Measurements from ENCODE around the gene MMEL1. TPM values are rescaled to one million over a fixed set of nuclear protein-coding genes. Genes with fewer than 3 reads are reported as not detected.
A peak's percentile ranks its signal among the peaks of the same experiment; 100 is the strongest.

Gene MMEL1
- total and polyA plus RNA-seq, 4 experiments from 2014 or later: 0.67 to 8.1 (median 3.2) TPM

DNA sequence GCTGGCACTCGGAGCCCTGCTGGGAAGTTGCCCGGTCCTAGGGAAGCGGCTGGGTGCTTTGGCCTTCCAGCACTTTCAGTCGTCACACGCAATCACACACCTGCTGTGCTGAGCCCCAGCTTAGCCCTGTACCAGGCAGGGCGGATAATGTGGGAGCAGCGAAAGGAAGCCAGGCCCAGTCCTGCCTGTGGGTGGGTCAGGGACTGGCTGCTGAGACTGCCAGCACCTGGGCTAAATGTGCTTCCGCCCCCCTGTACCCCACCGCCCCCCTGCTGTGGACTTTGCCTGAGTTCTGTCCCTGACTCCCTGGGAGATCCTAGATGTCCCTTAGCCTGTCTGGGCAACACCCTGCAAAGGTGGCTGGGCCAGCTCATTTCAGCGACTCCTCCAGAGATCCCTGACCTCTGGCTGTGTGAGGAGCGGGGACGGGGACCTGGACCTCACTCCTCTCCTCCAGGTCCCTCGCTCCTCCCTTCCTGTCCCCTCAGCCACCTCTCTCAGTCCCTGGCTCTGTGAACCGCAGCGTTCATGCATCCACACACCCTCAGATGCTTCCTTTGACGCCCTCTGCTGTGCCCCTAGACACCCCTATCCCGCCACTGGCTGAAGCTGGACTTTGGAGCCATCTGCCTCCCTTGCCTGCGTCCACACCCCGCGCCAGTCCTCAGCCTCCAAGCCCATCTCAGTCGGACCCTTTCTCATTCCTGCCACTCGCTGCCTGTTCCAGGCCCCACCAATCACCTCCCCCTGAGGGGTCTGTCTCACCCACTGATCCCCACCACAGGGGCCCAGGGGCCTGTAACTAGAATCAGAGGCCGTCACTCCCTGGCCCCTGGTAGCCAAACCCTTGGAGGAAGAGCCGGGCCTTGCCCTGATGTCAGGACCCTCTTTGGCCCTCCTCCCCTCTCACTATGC, 1.4 kb downstream of the MMEL1 start:
- Histone ChIP-seq H3K27ac (ENCODE audit: low read depth, low read length) (no peak overlapping the region), H3K9me3 (ENCODE audit: control insufficient read depth in 1 of 2, low read length in 2 of 2) (no peaks in the 10 kb centered on the region), H3K36me3 (ENCODE audit: insufficient read depth, low read length) (no peaks in the 10 kb centered on the region), H3K27me3 (ENCODE audit: insufficient read depth, low read length) (peaks cover 9% of the 10 kb centered on the region), H3K4me1 (ENCODE audit: insufficient read depth, low read length) (no peaks in the 10 kb centered on the region), H3K4me3 (ENCODE audit: low read length in 2 of 2) (no peak overlapping the region)
- intact Hi-C loops (cut with micrococcal nuclease): no loop called here
- Mint-ChIP-seq H3K27me3 (peaks cover 10 to 21% of the 10 kb centered on the region in 2 donors), H3K9me3 (peaks cover 0 to 5% (median 0%) of the 10 kb centered on the region in 8 donors), H3K4me3 (peak overlapping the region in 1 of 8 donors; percentile 20), H3K27ac (no peak overlapping the region), H3K36me3 (no peaks in the 10 kb centered on the region), H3K4me1 (peaks cover 2 to 8% (median 3%) of the 10 kb centered on the region in 4 donors)
- no peak for DNase-seq
- ChIA-PET POLR2A (ENCODE audit: partially characterized antibody) (no interaction called here), CTCF (ENCODE audit: partially characterized antibody) (no interaction called here)

GRCh38 chr1:2630498-2631135, 2.2 kb downstream of the MMEL1 start:
- CTCF ChIA-PET (ENCODE audit: partially characterized antibody): no interaction called here
- peak overlapping the region in 1 of 8 donors; percentile 40 for H3K4me3 Mint-ChIP-seq
- peaks cover 16 to 29% of the 10 kb centered on the region in 2 donors for H3K27me3 Mint-ChIP-seq

DNA sequence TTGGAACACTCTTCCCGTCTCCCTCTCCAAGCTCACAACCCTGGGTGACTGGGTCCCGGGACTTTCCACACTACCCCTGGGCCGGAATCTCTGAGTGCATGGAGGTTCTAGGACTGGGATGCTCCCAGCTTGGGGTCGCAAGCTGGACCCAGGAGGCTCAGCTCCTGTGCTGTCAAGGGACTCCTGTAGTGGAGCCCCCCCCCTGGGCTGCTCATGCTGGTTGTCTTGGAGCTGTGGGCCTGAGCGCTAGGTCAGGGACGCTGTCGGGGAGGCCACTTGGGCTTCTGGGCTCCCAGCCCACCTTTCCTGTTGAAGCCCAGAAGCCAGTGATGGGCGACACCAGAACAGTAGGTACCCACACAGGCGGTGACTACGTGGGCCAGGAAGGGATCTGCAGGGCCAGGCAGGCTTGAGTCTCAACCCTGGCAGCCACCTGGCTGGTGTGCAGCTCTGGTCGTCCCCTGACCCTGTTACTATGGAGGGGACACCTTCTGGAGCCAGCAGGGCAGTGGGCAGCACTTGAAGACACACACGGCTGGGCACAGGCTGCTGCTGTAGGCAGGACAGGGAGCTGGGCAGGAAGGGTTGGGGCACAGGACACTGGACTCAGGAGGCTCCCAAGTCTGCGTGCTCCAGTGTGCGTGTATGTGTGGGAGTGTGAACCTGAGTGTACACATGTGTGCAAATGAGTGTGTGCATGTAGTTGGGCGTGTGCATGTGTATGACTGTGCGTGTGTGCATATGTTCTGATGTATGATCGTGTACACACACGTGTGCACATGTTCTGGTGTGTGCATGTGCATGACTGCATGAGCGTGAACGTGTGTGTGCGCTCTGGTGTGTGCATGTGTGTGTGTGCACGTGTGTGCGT, 3.0 kb downstream of the MMEL1 start:
- POLR2A ChIA-PET (ENCODE audit: partially characterized antibody): no interaction called here
- Mint-ChIP-seq H3K36me3 (no peaks in the 10 kb centered on the region), H3K9me3 (peaks cover 0 to 5% (median under 1%) of the 10 kb centered on the region in 8 donors), H3K4me1 (peaks cover 0 to 8% (median 3%) of the 10 kb centered on the region in 4 donors), H3K27ac (peak overlapping the region in 2 of 7 donors; percentile 59 to 60), H3K27me3 (peaks cover 18 to 30% of the 10 kb centered on the region in 2 donors), H3K4me3 (peak overlapping the region in 3 of 8 donors; percentile 25 to 45 (median 36))
- Histone ChIP-seq H3K27me3 (ENCODE audit: insufficient read depth, low read length) (peaks cover 9% of the 10 kb centered on the region), H3K36me3 (ENCODE audit: insufficient read depth, low read length) (no peaks in the 10 kb centered on the region), H3K4me3 (ENCODE audit: low read length in 2 of 2) (no peak overlapping the region), H3K9me3 (ENCODE audit: control insufficient read depth in 1 of 2, low read length in 2 of 2) (no peaks in the 10 kb centered on the region), H3K4me1 (ENCODE audit: insufficient read depth, low read length) (no peaks in the 10 kb centered on the region), H3K27ac (ENCODE audit: low read depth, low read length) (no peak overlapping the region)
- intact Hi-C loops (cut with micrococcal nuclease): no loop called here
- no peak for DNase-seq
- CTCF ChIA-PET (ENCODE audit: partially characterized antibody): no interaction called here

More at GRCh38 chr1:2630498-2631135, 2.2 kb downstream of the MMEL1 start:
- intact Hi-C loops (cut with micrococcal nuclease): no loop called here
- H3K27ac Mint-ChIP-seq: peak overlapping the region in 2 of 7 donors; percentile 59 to 67
- Histone ChIP-seq H3K36me3 (ENCODE audit: insufficient read depth, low read length) (no peaks in the 10 kb centered on the region), H3K4me1 (ENCODE audit: insufficient read depth, low read length) (no peaks in the 10 kb centered on the region), H3K27me3 (ENCODE audit: insufficient read depth, low read length) (peaks cover 9% of the 10 kb centered on the region), H3K9me3 (ENCODE audit: control insufficient read depth in 1 of 2, low read length in 2 of 2) (no peaks in the 10 kb centered on the region), H3K27ac (ENCODE audit: low read depth, low read length) (no peak overlapping the region), H3K4me3 (ENCODE audit: low read length in 2 of 2) (no peak overlapping the region)
- POLR2A ChIA-PET (ENCODE audit: partially characterized antibody): no interaction called here
- DNase-seq: no peak
- peaks cover 0 to 5% (median under 1%) of the 10 kb centered on the region in 8 donors for H3K9me3 Mint-ChIP-seq
- no peaks in the 10 kb centered on the region for H3K36me3 Mint-ChIP-seq
- peaks cover 0 to 8% (median 3%) of the 10 kb centered on the region in 4 donors for H3K4me1 Mint-ChIP-seq

GRCh38 chr1:2628933-2629626, 3.7 kb downstream of the MMEL1 start:
- Histone ChIP-seq H3K27ac (ENCODE audit: low read depth, low read length) (no peak overlapping the region), H3K9me3 (ENCODE audit: control insufficient read depth in 1 of 2, low read length in 2 of 2) (no peaks in the 10 kb centered on the region), H3K4me1 (ENCODE audit: insufficient read depth, low read length) (no peaks in the 10 kb centered on the region), H3K36me3 (ENCODE audit: insufficient read depth, low read length) (no peaks in the 10 kb centered on the region), H3K27me3 (ENCODE audit: insufficient read depth, low read length) (peaks cover 9% of the 10 kb centered on the region), H3K4me3 (ENCODE audit: low read length in 2 of 2) (no peak overlapping the region)
- POLR2A ChIA-PET (ENCODE audit: partially characterized antibody): interaction anchor here (1.7 kb wide), 1 partner anchor 43 kb away, joined by 4 read pairs; the partner anchor contains the start of gene PRXL2B
- H3K4me3 Mint-ChIP-seq: no peak overlapping the region
- H3K27me3 Mint-ChIP-seq: peaks cover 22 to 32% of the 10 kb centered on the region in 2 donors
- peaks cover 0 to 5% (median under 1%) of the 10 kb centered on the region in 8 donors for H3K9me3 Mint-ChIP-seq
- intact Hi-C loops (cut with micrococcal nuclease): no loop called here
- no peak overlapping the region for H3K27ac Mint-ChIP-seq
- CTCF ChIA-PET (ENCODE audit: partially characterized antibody): no interaction called here
- no peak for DNase-seq
- peaks cover 0 to 8% (median 3%) of the 10 kb centered on the region in 4 donors for H3K4me1 Mint-ChIP-seq
- H3K36me3 Mint-ChIP-seq: no peaks in the 10 kb centered on the region

DNA sequence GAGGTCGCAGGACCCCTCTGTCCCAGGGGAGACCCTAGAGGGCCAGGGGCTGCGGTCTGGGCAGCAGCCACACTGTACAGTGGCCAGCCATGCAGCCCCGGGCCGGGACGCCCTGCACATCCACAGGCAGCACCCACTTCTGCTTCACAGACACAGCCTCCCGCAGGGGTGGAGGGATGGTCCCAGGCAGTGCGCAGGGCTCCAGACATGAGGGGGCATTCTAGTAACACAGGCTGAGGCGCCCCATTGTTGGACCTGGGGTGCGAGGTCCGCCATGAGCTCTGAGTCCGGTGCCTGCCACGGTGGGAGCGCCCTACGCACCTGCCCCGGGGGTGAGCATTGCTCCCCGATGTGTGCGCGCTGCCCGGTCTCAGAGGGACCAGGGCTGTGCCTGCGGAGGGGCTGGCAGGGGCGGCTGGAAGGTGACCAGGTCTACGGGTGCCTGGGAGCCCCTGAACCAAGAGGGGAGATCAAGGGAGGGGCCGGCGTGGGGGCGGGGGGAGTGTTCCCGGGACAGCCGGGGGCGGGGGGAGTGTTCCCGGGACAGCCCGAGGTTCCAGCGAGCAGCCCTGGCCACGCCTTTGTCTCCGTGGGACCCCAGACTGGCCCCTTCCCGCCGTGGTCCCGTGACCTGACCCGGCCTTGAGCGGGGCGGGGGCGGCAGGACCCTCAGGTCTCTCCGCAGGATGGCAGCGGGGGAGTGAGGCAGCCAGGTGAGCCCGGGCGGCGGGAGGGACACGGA, 4.5 kb downstream of the MMEL1 start:
- CTCF ChIA-PET (ENCODE audit: partially characterized antibody): no interaction called here
- intact Hi-C loops (cut with micrococcal nuclease): no loop called here
- DNase-seq: no peak

GRCh38 chr1:2627746-2628145, 5.1 kb downstream of the MMEL1 start:
- Histone ChIP-seq H3K4me3 (ENCODE audit: low read length in 2 of 2) (no peak overlapping the region), H3K9me3 (ENCODE audit: control insufficient read depth in 1 of 2, low read length in 2 of 2) (no peaks in the 10 kb centered on the region), H3K4me1 (ENCODE audit: insufficient read depth, low read length) (no peaks in the 10 kb centered on the region), H3K36me3 (ENCODE audit: insufficient read depth, low read length) (no peaks in the 10 kb centered on the region), H3K27me3 (ENCODE audit: insufficient read depth, low read length) (peaks cover 9% of the 10 kb centered on the region), H3K27ac (ENCODE audit: low read depth, low read length) (no peak overlapping the region)
- H3K9me3 Mint-ChIP-seq: peaks cover 0 to 5% (median under 1%) of the 10 kb centered on the region in 8 donors
- H3K36me3 Mint-ChIP-seq: no peaks in the 10 kb centered on the region
- CTCF ChIA-PET (ENCODE audit: partially characterized antibody): no interaction called here
- POLR2A ChIA-PET (ENCODE audit: partially characterized antibody): interaction anchor here (1.7 kb wide), 1 partner anchor 42 kb away, joined by 4 read pairs; the partner anchor contains the start of gene PRXL2B
- H3K27me3 Mint-ChIP-seq: peaks cover 22 to 32% of the 10 kb centered on the region in 2 donors
- no peak overlapping the region for H3K27ac Mint-ChIP-seq
- intact Hi-C loops (cut with micrococcal nuclease): no loop called here
- no peak for DNase-seq
- peak overlapping the region in 3 of 8 donors; percentile 30 to 65 (median 42) for H3K4me3 Mint-ChIP-seq
- H3K4me1 Mint-ChIP-seq: peaks cover 2 to 15% (median 8%) of the 10 kb centered on the region in 4 donors

More for the DNA sequence above, 4.5 kb downstream of the MMEL1 start:
- H3K4me1 ChIP-seq (ENCODE audit: insufficient read depth, low read length): no peaks in the 10 kb centered on the region
- Mint-ChIP-seq H3K4me1 (peaks cover under 1 to 10% (median 5%) of the 10 kb centered on the region in 4 donors), H3K27me3 (peaks cover 22 to 32% of the 10 kb centered on the region in 2 donors), H3K36me3 (no peaks in the 10 kb centered on the region), H3K4me3 (peak overlapping the region in 1 of 8 donors; percentile 28), H3K9me3 (peaks cover 0 to 5% (median under 1%) of the 10 kb centered on the region in 8 donors), H3K27ac (no peak overlapping the region)
- POLR2A ChIA-PET (ENCODE audit: partially characterized antibody): interaction anchor here (1.7 kb wide), 1 partner anchor 43 kb away, joined by 4 read pairs; the partner anchor contains the start of gene PRXL2B
- no peaks in the 10 kb centered on the region for H3K36me3 ChIP-seq (ENCODE audit: insufficient read depth, low read length)
- H3K9me3 ChIP-seq (ENCODE audit: control insufficient read depth in 1 of 2, low read length in 2 of 2): no peaks in the 10 kb centered on the region
- no peak overlapping the region for H3K27ac ChIP-seq (ENCODE audit: low read depth, low read length)
- peaks cover 9% of the 10 kb centered on the region for H3K27me3 ChIP-seq (ENCODE audit: insufficient read depth, low read length)
- no peak overlapping the region for H3K4me3 ChIP-seq (ENCODE audit: low read length in 2 of 2)
